Tibial nerve (tissue), 3 donors: ENCODE results near the gene FRY.

ENCODE experiments used
- POLR2A ChIP-seq, 2 donors: fragments of 450-650 bp; IDR thresholded peaks; one replicate each; pipeline ENCODE4 v1.6.1; 2017; ENCODE audit warnings: antibody characterized with exemption in 2 of 2, mild to moderate bottlenecking in 2 of 2, moderate library complexity in 2 of 2
- TF ChIP-seq, protein P1 (sequence below), 5 experiments: fragments of 200-600 bp in 3 of 5; fragments of 450-650 bp in 2 of 5; sonication (generic) in 3 of 5; IDR thresholded peaks; one replicate each; pipeline ENCODE4 v1.5.1; 2016 to 2019; ENCODE audit warnings: antibody characterized with exemption in 5 of 5, mild to moderate bottlenecking in 3 of 5, moderate library complexity in 2 of 5

GRCh38 chr13:32282096-32282711 lies 250.6 kb downstream of the FRY start:
- TF ChIP-seq, protein P1, sequence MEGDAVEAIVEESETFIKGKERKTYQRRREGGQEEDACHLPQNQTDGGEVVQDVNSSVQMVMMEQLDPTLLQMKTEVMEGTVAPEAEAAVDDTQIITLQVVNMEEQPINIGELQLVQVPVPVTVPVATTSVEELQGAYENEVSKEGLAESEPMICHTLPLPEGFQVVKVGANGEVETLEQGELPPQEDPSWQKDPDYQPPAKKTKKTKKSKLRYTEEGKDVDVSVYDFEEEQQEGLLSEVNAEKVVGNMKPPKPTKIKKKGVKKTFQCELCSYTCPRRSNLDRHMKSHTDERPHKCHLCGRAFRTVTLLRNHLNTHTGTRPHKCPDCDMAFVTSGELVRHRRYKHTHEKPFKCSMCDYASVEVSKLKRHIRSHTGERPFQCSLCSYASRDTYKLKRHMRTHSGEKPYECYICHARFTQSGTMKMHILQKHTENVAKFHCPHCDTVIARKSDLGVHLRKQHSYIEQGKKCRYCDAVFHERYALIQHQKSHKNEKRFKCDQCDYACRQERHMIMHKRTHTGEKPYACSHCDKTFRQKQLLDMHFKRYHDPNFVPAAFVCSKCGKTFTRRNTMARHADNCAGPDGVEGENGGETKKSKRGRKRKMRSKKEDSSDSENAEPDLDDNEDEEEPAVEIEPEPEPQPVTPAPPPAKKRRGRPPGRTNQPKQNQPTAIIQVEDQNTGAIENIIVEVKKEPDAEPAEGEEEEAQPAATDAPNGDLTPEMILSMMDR (IDR thresholded peaks at IDR 0.05), result no peak
- no peak for TF ChIP-seq POLR2A (IDR thresholded peaks at IDR 0.05)
